NCI-H2227 (cell line): ENCODE data around the gene PRB2.
"Not testable (repeated sequence)": the region's sequence is repeated elsewhere in the genome, so short reads cannot be mapped to it uniquely, and the experiment has no call there.

Experiments used
- DNase-seq: peaks from one replicate; lab custom pipeline; 2025; ENCODE audit not compliant: unreplicated experiment; lab: John Stamatoyannopoulos, UW

The PRB2 gene

GRCh38 chr12:11395467-11395866 lies at the start of gene PRB2:
PRB2 (minus strand) TSS chr12:11395567; CDS start chr12:11395529, 38 bp downstream.
- DNase-seq, result not testable (repeated sequence)

- no peak for DNase-seq
Observed at GRCh38 chr12:11437966-11438365, 42.6 kb upstream of the PRB2 start.

GRCh38 chr12:11433664-11434063 lies 38.3 kb upstream of the PRB2 start:
- no peak for DNase-seq

GRCh38 chr12:11431486-11431885 lies 36.1 kb upstream of the PRB2 start:
- no peak for DNase-seq

- no peak for DNase-seq
Observed at GRCh38 chr12:11427341-11427740, 32.0 kb upstream of the PRB2 start.

- DNase-seq, result no peak
Observed at GRCh38 chr12:11412731-11413130, 17.4 kb upstream of the PRB2 start.

GRCh38 chr12:11408096-11408495 lies 12.7 kb upstream of the PRB2 start:
- DNase-seq, result no peak

GRCh38 chr12:11397366-11397765 lies 2.0 kb upstream of the PRB2 start:
- DNase-seq, result no peak

GRCh38 chr12:11391456-11391855 lies 3.9 kb downstream of the PRB2 start:
- not testable (repeated sequence) for DNase-seq

GRCh38 chr12:11377420-11377819 lies 17.9 kb downstream of the PRB2 start:
- not testable (repeated sequence) for DNase-seq

GRCh38 chr12:11361151-11361550 lies 34.2 kb downstream of the PRB2 start:
- DNase-seq, result no peak

- DNase-seq, result not testable (repeated sequence)
Observed at GRCh38 chr12:11360205-11360883, 35.0 kb downstream of the PRB2 start.

- not testable (repeated sequence) for DNase-seq
Observed at GRCh38 chr12:11351736-11352135, 43.6 kb downstream of the PRB2 start.

GRCh38 chr12:11348439-11348838 lies 46.9 kb downstream of the PRB2 start:
- DNase-seq, result no peak

GRCh38 chr12:11347810-11348209 lies 47.6 kb downstream of the PRB2 start:
- no peak for DNase-seq

GRCh38 chr12:11344500-11344899 lies 50.9 kb downstream of the PRB2 start:
- DNase-seq, result no peak
